Measurements from ENCODE around the gene AKR7A2.

The AKR7A2 gene

DNA sequence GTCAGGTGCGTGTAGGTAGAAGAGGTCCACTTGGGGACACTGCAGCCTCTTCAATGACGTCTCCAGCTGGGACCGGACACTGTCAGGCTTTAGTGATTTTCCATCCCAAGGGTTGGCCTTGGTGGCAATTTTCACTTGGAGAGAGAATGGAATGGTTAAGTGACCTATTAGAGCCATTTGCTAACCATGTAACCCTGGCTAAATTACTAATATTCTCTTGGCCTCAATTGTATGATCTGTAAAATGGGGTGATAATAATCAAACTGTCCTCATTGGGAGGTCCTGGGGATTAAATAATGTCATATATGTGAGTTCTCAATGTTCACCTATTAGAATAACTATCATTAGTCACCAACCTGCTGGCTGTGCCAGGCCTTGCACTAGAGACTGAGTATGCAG, 3.4 kb downstream of the AKR7A2 start:
- TF ChIP-seq, protein P1, sequence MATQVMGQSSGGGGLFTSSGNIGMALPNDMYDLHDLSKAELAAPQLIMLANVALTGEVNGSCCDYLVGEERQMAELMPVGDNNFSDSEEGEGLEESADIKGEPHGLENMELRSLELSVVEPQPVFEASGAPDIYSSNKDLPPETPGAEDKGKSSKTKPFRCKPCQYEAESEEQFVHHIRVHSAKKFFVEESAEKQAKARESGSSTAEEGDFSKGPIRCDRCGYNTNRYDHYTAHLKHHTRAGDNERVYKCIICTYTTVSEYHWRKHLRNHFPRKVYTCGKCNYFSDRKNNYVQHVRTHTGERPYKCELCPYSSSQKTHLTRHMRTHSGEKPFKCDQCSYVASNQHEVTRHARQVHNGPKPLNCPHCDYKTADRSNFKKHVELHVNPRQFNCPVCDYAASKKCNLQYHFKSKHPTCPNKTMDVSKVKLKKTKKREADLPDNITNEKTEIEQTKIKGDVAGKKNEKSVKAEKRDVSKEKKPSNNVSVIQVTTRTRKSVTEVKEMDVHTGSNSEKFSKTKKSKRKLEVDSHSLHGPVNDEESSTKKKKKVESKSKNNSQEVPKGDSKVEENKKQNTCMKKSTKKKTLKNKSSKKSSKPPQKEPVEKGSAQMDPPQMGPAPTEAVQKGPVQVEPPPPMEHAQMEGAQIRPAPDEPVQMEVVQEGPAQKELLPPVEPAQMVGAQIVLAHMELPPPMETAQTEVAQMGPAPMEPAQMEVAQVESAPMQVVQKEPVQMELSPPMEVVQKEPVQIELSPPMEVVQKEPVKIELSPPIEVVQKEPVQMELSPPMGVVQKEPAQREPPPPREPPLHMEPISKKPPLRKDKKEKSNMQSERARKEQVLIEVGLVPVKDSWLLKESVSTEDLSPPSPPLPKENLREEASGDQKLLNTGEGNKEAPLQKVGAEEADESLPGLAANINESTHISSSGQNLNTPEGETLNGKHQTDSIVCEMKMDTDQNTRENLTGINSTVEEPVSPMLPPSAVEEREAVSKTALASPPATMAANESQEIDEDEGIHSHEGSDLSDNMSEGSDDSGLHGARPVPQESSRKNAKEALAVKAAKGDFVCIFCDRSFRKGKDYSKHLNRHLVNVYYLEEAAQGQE (IDR thresholded peaks at IDR 0.05; ENCODE audit: insufficient read depth in 1 of 2, low read depth in 2 of 2, low read length in 2 of 2): no peak
- TF ChIP-seq FOXP2 (optimal IDR thresholded peaks at IDR 0.05; ENCODE audit: borderline replicate concordance, extremely low read depth, extremely low read length, insufficient read depth): no peak
- no peak for TF ChIP-seq SIN3A (IDR thresholded peaks at IDR 0.05; ENCODE audit: borderline replicate concordance, insufficient read depth, low read length)
- no peak for TF ChIP-seq POLR2AphosphoS5 (IDR thresholded peaks at IDR 0.05; ENCODE audit: low read depth, low read length)
- no peak for TF ChIP-seq TAF1 (IDR thresholded peaks at IDR 0.05; ENCODE audit: borderline replicate concordance, insufficient read depth, low read length)

DNA sequence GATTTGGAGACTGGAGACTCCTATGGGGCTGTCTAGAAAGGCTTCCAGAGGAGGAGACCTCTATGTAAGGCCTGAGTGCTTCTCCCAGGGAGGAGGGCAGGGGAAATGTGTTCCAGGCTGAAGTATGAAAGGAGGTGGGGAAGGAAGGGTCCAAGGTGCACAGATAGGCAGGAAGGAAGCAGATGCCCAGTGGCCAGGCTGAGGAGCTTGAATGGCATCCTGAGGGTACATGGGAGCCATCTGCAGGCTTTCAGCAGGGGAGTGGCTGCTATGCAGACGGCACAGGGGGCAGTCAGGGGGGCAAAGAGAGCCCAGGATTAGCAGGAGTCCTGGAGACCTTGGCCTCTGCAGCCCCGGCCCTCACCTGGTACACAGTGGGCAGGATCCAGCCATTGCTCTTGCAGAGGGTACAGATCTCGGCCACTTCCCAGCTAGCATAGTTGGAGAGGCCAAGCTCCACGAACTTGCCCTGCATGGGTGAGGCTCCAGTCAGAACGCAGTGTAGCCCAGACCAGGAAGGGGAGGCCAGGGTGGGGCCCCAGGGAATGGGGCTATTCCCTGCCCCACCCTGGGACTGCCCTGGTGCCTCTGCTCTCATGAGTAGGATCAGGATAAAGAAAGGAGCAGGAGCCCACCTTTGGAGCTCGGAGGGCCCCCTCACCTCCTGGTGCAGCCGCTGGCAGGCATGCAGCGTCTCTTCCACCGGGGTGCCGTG, 4.0 kb downstream of the AKR7A2 start:
- TF ChIP-seq SIN3A (IDR thresholded peaks at IDR 0.05; ENCODE audit: borderline replicate concordance, insufficient read depth, low read length): no peak
- TF ChIP-seq TAF1 (IDR thresholded peaks at IDR 0.05; ENCODE audit: borderline replicate concordance, insufficient read depth, low read length): no peak

DNA sequence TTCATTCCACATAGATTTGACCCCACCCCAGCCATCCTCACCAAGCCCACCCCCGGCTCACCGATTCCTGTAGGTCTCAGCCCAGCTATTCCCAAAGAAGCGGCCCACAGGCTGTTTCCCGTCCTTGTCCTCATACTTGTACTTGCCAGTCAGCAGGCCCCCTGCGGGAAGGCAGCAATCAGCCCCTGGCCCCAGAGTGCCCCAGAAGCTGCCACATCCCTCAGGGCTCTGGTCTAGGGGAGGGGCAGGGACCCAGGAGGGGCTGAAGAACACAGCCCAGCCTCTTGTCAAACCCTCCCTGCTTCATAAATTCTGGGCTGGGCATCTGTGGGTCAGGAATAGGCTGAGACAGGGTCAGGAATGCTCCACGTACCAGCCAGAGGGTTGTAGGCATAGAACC, 5.0 kb downstream of the AKR7A2 start:
- TF ChIP-seq SIN3A (IDR thresholded peaks at IDR 0.05; ENCODE audit: borderline replicate concordance, insufficient read depth, low read length) (no peak), FOXP2 (optimal IDR thresholded peaks at IDR 0.05; ENCODE audit: borderline replicate concordance, extremely low read depth, extremely low read length, insufficient read depth) (no peak), POLR2AphosphoS5 (IDR thresholded peaks at IDR 0.05; ENCODE audit: low read depth, low read length) (no peak), TAF1 (IDR thresholded peaks at IDR 0.05; ENCODE audit: borderline replicate concordance, insufficient read depth, low read length) (no peak)
- TF ChIP-seq, protein P1 (IDR thresholded peaks at IDR 0.05; ENCODE audit: insufficient read depth in 1 of 2, low read depth in 2 of 2, low read length in 2 of 2): no peak

- TF ChIP-seq SIN3A (IDR thresholded peaks at IDR 0.05; ENCODE audit: borderline replicate concordance, insufficient read depth, low read length) (no peak), FOXP2 (optimal IDR thresholded peaks at IDR 0.05; ENCODE audit: borderline replicate concordance, extremely low read depth, extremely low read length, insufficient read depth) (no peak), POLR2AphosphoS5 (IDR thresholded peaks at IDR 0.05; ENCODE audit: low read depth, low read length) (no peak), TAF1 (IDR thresholded peaks at IDR 0.05; ENCODE audit: borderline replicate concordance, insufficient read depth, low read length) (no peak)
- TF ChIP-seq, protein P1 (IDR thresholded peaks at IDR 0.05; ENCODE audit: insufficient read depth in 1 of 2, low read depth in 2 of 2, low read length in 2 of 2): no peak
Observed at GRCh38 chr1:19305880-19306279, 6.1 kb downstream of the AKR7A2 start.

DNA sequence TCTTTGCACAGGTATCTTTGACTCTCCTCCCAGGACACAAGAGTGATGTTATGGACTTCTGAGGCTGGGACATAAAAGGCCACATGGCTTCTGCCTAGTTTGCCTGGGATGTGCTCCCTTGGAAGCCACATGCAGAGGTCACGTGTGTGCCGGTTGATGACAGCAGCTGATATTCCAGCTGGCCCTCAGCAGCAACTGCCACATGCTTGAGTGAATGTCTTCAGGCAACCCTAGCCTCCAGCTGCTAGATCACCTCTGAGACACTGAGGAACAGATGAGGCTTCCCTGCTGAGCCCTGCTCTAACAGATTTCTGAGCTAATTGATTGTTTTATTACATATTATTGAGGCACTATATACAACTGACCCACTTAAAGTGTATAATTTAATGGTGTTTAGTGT, 11.7 kb downstream of the AKR7A2 start:
- TF ChIP-seq SIN3A (IDR thresholded peaks at IDR 0.05; ENCODE audit: borderline replicate concordance, insufficient read depth, low read length) (no peak), FOXP2 (optimal IDR thresholded peaks at IDR 0.05; ENCODE audit: borderline replicate concordance, extremely low read depth, extremely low read length, insufficient read depth) (no peak), TAF1 (IDR thresholded peaks at IDR 0.05; ENCODE audit: borderline replicate concordance, insufficient read depth, low read length) (no peak), POLR2AphosphoS5 (IDR thresholded peaks at IDR 0.05; ENCODE audit: low read depth, low read length) (no peak)
- TF ChIP-seq, protein P1 (IDR thresholded peaks at IDR 0.05; ENCODE audit: insufficient read depth in 1 of 2, low read depth in 2 of 2, low read length in 2 of 2): no peak
